Mucosa of descending colon (tissue), 3 donors: ENCODE results near the gene THSD7B. TPM values are rescaled to one million over a fixed set of nuclear protein-coding genes. Genes with fewer than 3 reads are reported as not detected.

Source experiments
- ATAC-seq: fragments of 200-7000 bp; cut with Tn5 transposase; one replicate; pipeline ENCODE4 v1.9.1; 2020; ENCODE audit warnings: mild to moderate bottlenecking, moderate library complexity
- DNase-seq, 3 donors: peaks; one replicate each; pipeline ENCODE4 v3.0.0-alpha.2; 2020
- H3K36me3 ChIP-seq: fragments of 200-600 bp; one replicate; pipeline ENCODE4 v1.8.0; 2021; ENCODE audit warnings: low read depth, mild to moderate bottlenecking
- H3K4me1 ChIP-seq: fragments of 200-600 bp; one replicate; pipeline ENCODE4 v1.8.0; 2021; ENCODE audit warnings: low read depth, mild to moderate bottlenecking
- H3K4me3 ChIP-seq: fragments of 200-600 bp; one replicate; pipeline ENCODE4 v1.8.0; 2021; ENCODE audit warnings: mild to moderate bottlenecking
- H3K9me3 ChIP-seq: fragments of 200-600 bp; one replicate; pipeline ENCODE4 v1.8.0; 2021; ENCODE audit warnings: mild to moderate bottlenecking
- CTCF ChIP-seq: fragments of 200-600 bp; IDR thresholded peaks from one replicate; pipeline ENCODE4 v1.8.0; 2022; ENCODE audit warnings: antibody characterized with exemption, mild to moderate bottlenecking
- intact Hi-C, 2 donors: fragments of 100-400 bp; cut with DNase I in 1 of 2; cut with micrococcal nuclease in 1 of 2; formaldehyde crosslinking; loops; one replicate each; pipeline versions ENCODE4 v1.11.0 to v1.11.1; 2022; cut with DNase I, micrococcal nuclease
- total RNA-seq, 3 donors: library from RNA; stranded (reverse); fragmentation: NEBNext Ultra II Directional in 2 of 3; extraction: Animal tissue kit (Norgen Biotek cat#: 25700) in 2 of 3; gene quantifications; one replicate each; pipeline versions ENCODE4 v1.2.1 to v1.2.4, GENCODE V29; 2021 to 2023
- donor health status: DM: no; HTN: no; CAD: no; lungs with moderate emphysema.
- donor health status: DM: no; HTN: no; CAD: no.
- donor health status: DM: no; HTN: yes; CAD: no.

THSD7B gene
- total RNA-seq, 3 donors from 2014 or later = 0.85 TPM; not detected in 2

- no peak for TF ChIP-seq CTCF
- Histone ChIP-seq H3K36me3 (no peaks in the 10 kb centered on the region), H3K4me1 (no peaks in the 10 kb centered on the region), H3K4me3 (no peak overlapping the region), H3K9me3 (no peaks in the 10 kb centered on the region)
- ATAC-seq (no peak), DNase-seq (no peak)
- intact Hi-C loops = no loop called here
Observed at GRCh38 chr2:137333386-137334165, 568.2 kb downstream of the THSD7B start.

- intact Hi-C loops = no loop called here
- no peak overlapping the region for H3K4me3 ChIP-seq
- no peaks in the 10 kb centered on the region for H3K4me1 ChIP-seq
- no peaks in the 10 kb centered on the region for H3K9me3 ChIP-seq
- no peak for TF ChIP-seq CTCF
- ATAC-seq (no peak), DNase-seq (no peak)
- H3K36me3 ChIP-seq = no peaks in the 10 kb centered on the region
Observed at GRCh38 chr2:137336067-137336466, 570.7 kb downstream of the THSD7B start.

GRCh38 chr2:137339051-137339450, 573.7 kb downstream of the THSD7B start:
- Histone ChIP-seq H3K9me3 (no peaks in the 10 kb centered on the region), H3K36me3 (no peaks in the 10 kb centered on the region), H3K4me3 (no peak overlapping the region), H3K4me1 (no peaks in the 10 kb centered on the region)
- DNase-seq = no peak
- no peak for ATAC-seq
- intact Hi-C loops = no loop called here
- TF ChIP-seq CTCF = no peak

GRCh38 chr2:137345994-137346393, 580.6 kb downstream of the THSD7B start:
- Histone ChIP-seq H3K36me3 (no peaks in the 10 kb centered on the region), H3K4me1 (no peaks in the 10 kb centered on the region), H3K4me3 (no peak overlapping the region), H3K9me3 (no peaks in the 10 kb centered on the region)
- no peak for DNase-seq
- intact Hi-C loops = no loop called here
- no peak for ATAC-seq
- no peak for TF ChIP-seq CTCF

- Histone ChIP-seq H3K9me3 (no peaks in the 10 kb centered on the region), H3K4me3 (no peak overlapping the region), H3K4me1 (no peaks in the 10 kb centered on the region), H3K36me3 (no peaks in the 10 kb centered on the region)
- ATAC-seq (no peak), DNase-seq (no peak)
- no peak for TF ChIP-seq CTCF
- intact Hi-C loops = no loop called here
Observed at GRCh38 chr2:137348301-137348700, 583.0 kb downstream of the THSD7B start.

- Histone ChIP-seq H3K4me3 (no peak overlapping the region), H3K9me3 (peaks cover 9% of the 10 kb centered on the region), H3K36me3 (no peaks in the 10 kb centered on the region), H3K4me1 (no peaks in the 10 kb centered on the region)
- no peak for ATAC-seq
- intact Hi-C loops = no loop called here
- TF ChIP-seq CTCF = no peak
- no peak for DNase-seq
Observed at GRCh38 chr2:137357634-137358033, 592.3 kb downstream of the THSD7B start.
